ENCODE results near the gene ADGRD1.

DNA sequence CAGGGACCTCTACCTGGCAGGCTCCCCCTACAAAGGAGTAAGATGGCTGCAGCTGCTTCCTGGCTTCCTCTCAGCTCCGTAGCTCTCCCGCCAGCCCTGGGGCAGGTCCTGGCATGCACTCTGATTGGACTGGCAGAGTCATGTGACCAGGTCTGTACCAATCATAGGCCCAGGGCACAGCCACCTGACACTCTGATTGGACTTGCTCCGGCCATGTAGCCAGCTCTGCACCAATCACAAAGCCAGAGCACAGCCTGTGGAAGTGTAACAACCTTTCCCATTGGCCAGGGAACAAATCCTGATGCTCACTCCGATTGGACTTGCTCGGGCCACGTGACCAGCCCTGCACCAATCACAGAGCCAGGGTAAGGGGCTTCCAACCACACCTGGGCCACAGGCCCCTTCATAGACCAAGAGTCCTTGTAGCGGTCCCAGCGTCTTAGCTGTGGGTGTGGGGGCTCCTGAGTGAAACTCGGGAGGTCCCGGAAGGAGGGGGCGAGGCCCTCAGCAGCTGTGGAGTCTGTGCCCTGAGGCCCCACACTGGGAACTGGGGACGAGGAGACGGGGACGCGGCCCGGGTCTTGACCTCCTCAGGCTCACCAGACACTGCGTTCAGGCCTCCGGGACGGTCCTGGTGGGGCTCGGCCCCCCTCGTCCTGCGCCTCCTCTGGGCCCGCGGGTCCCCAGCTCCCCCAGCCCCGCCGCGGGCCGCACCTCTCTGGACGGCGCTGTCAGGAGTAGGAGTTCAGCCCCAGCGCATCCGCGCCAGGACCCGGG lies 210.6 kb downstream of the ADGRD1 start:
- TF ChIP-seq SIN3A (IDR thresholded peaks at IDR 0.05; ENCODE audit: borderline replicate concordance, insufficient read depth, low read length) (no peak), POLR2AphosphoS5 (IDR thresholded peaks at IDR 0.05; ENCODE audit: low read depth, low read length) (no peak)
- TF ChIP-seq, protein P1, sequence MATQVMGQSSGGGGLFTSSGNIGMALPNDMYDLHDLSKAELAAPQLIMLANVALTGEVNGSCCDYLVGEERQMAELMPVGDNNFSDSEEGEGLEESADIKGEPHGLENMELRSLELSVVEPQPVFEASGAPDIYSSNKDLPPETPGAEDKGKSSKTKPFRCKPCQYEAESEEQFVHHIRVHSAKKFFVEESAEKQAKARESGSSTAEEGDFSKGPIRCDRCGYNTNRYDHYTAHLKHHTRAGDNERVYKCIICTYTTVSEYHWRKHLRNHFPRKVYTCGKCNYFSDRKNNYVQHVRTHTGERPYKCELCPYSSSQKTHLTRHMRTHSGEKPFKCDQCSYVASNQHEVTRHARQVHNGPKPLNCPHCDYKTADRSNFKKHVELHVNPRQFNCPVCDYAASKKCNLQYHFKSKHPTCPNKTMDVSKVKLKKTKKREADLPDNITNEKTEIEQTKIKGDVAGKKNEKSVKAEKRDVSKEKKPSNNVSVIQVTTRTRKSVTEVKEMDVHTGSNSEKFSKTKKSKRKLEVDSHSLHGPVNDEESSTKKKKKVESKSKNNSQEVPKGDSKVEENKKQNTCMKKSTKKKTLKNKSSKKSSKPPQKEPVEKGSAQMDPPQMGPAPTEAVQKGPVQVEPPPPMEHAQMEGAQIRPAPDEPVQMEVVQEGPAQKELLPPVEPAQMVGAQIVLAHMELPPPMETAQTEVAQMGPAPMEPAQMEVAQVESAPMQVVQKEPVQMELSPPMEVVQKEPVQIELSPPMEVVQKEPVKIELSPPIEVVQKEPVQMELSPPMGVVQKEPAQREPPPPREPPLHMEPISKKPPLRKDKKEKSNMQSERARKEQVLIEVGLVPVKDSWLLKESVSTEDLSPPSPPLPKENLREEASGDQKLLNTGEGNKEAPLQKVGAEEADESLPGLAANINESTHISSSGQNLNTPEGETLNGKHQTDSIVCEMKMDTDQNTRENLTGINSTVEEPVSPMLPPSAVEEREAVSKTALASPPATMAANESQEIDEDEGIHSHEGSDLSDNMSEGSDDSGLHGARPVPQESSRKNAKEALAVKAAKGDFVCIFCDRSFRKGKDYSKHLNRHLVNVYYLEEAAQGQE (IDR thresholded peaks at IDR 0.05; ENCODE audit: insufficient read depth in 1 of 2, low read depth in 2 of 2, low read length in 2 of 2), result no peak

All from PFSK-1 (cell line).